Stimulated activated CD4-positive, alpha-beta T cell treated with anti-CD3 and anti-CD28 coated beads, Interleukin-2, amount 100 ng/mL, for 4 hours (primary cell): Measurements from ENCODE around the gene GDNF.
"Not testable (repeated sequence)": the region's sequence is repeated elsewhere in the genome, so short reads cannot be mapped to it uniquely, and the experiment has no call there.

ENCODE experiments used
- DNase-seq: peaks from one replicate; pipeline ENCODE4 v3.0.0-alpha.2; 2020; ENCODE audit warnings: low read depth

The GDNF gene

GRCh38 chr5:37815913-37816312, 23.9 kb downstream of the GDNF start:
- no peak for DNase-seq

GRCh38 chr5:37814699-37815098, 25.1 kb downstream of the GDNF start:
- no peak for DNase-seq

- no peak for DNase-seq
Observed at GRCh38 chr5:37812365-37812764, 27.5 kb downstream of the GDNF start.

- no peak for DNase-seq
Observed at GRCh38 chr5:37811866-37812265, 28.0 kb downstream of the GDNF start.

GRCh38 chr5:37810311-37810710, 29.5 kb downstream of the GDNF start:
- DNase-seq, result no peak

- no peak for DNase-seq
Observed at GRCh38 chr5:37808945-37809344, 30.9 kb downstream of the GDNF start.

GRCh38 chr5:37807621-37808301, 32.1 kb downstream of the GDNF start:
- no peak for DNase-seq

- no peak for DNase-seq
Observed at GRCh38 chr5:37807015-37807414, 32.8 kb downstream of the GDNF start.

GRCh38 chr5:37806476-37806875, 33.4 kb downstream of the GDNF start:
- no peak for DNase-seq

GRCh38 chr5:37806016-37806415, 33.8 kb downstream of the GDNF start:
- DNase-seq, result no peak

- no peak for DNase-seq
Observed at GRCh38 chr5:37804401-37804800, 35.4 kb downstream of the GDNF start.

- DNase-seq, result no peak
Observed at GRCh38 chr5:37803487-37803886, 36.4 kb downstream of the GDNF start.

GRCh38 chr5:37801521-37801920, 38.3 kb downstream of the GDNF start:
- DNase-seq, result no peak

GRCh38 chr5:37799865-37800421, 39.9 kb downstream of the GDNF start:
- no peak for DNase-seq

- not testable (repeated sequence) for DNase-seq
Observed at GRCh38 chr5:37796435-37796834, 43.4 kb downstream of the GDNF start.

- not testable (repeated sequence) for DNase-seq
Observed at GRCh38 chr5:37795292-37795691, 44.5 kb downstream of the GDNF start.

- DNase-seq, result no peak
Observed at GRCh38 chr5:37792975-37793631, 46.7 kb downstream of the GDNF start.

- DNase-seq, result no peak
Observed at GRCh38 chr5:37791321-37791720, 48.5 kb downstream of the GDNF start.

GRCh38 chr5:37789991-37790390, 49.9 kb downstream of the GDNF start:
- no peak for DNase-seq

- DNase-seq, result no peak
Observed at GRCh38 chr5:37787742-37788141, 52.1 kb downstream of the GDNF start.

GRCh38 chr5:37786862-37787519, 52.9 kb downstream of the GDNF start:
- DNase-seq, result no peak

GRCh38 chr5:37786416-37786815, 53.4 kb downstream of the GDNF start:
- DNase-seq, result no peak

GRCh38 chr5:37781409-37781808, 58.4 kb downstream of the GDNF start:
- DNase-seq, result not testable (repeated sequence)
